Astrocyte (in vitro differentiated cells and primary cell): ENCODE data around the gene GPR15LG.

ENCODE experiments used
- EZH2 ChIP-seq: IDR thresholded peaks from 2 replicates; pipeline ENCODE4 v1.6.1; 2012; ENCODE audit warnings: mild to moderate bottlenecking, low read length, inconsistent platforms; ENCODE audit not compliant: insufficient read depth
- TF ChIP-seq, protein P1 (sequence below): IDR thresholded peaks from 2 replicates; pipeline ENCODE4 v1.5.1; 2011; ENCODE audit warnings: low read depth, mild to moderate bottlenecking, inconsistent platforms, low read length, moderate library complexity; ENCODE audit not compliant: insufficient read depth

- TF ChIP-seq, protein P1, sequence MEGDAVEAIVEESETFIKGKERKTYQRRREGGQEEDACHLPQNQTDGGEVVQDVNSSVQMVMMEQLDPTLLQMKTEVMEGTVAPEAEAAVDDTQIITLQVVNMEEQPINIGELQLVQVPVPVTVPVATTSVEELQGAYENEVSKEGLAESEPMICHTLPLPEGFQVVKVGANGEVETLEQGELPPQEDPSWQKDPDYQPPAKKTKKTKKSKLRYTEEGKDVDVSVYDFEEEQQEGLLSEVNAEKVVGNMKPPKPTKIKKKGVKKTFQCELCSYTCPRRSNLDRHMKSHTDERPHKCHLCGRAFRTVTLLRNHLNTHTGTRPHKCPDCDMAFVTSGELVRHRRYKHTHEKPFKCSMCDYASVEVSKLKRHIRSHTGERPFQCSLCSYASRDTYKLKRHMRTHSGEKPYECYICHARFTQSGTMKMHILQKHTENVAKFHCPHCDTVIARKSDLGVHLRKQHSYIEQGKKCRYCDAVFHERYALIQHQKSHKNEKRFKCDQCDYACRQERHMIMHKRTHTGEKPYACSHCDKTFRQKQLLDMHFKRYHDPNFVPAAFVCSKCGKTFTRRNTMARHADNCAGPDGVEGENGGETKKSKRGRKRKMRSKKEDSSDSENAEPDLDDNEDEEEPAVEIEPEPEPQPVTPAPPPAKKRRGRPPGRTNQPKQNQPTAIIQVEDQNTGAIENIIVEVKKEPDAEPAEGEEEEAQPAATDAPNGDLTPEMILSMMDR = no peak
- no peak for TF ChIP-seq EZH2
Observed at GRCh38 chr10:84217746-84218145, 44.1 kb downstream of the GPR15LG start.
